ENCODE data around the gene GRPEL2. TPM values are rescaled to one million over a fixed set of nuclear protein-coding genes. Genes with fewer than 3 reads are reported as not detected.

Gene GRPEL2
- total RNA-seq, 5 donors from 2014 or later (not counting 1 experiment from before 2014, with no cell fraction given): 14.2 to 38.7 (median 31.5) TPM

- H3K36me3 ChIP-seq (ENCODE audit: control insufficient read depth in 2 of 2, extremely low read depth in 1 of 2, insufficient read depth in 1 of 2, low read length in 1 of 2): no peaks in the 10 kb centered on the region
- H3K27me3 Mint-ChIP-seq: peaks cover 6 to 12% of the 10 kb centered on the region in 2 donors
- no peaks in the 10 kb centered on the region for H3K4me1 ChIP-seq (ENCODE audit: control insufficient read depth in 1 of 2, extremely low read depth in 1 of 2, insufficient read depth in 2 of 2, low read length in 2 of 2)
- DNase-seq: no peak
- no peaks in the 10 kb centered on the region for H3K4me1 Mint-ChIP-seq
- 85% methylated on average over 5 of the region's 6 CpGs for WGBS (ENCODE audit: insufficient coverage)
- no peaks in the 10 kb centered on the region for H3K9me3 ChIP-seq
- no peak for ATAC-seq (replicated peaks in 1 of 4)
- H3K4me3 ChIP-seq (ENCODE audit: control insufficient read depth in 1 of 2, extremely low read depth in 1 of 2, low read length in 1 of 2): no peak overlapping the region
- H3K9me3 Mint-ChIP-seq: no peaks in the 10 kb centered on the region
- ChIA-PET POLR2A (no interaction called here), CTCF (no interaction called here)
- H3K27ac ChIP-seq (ENCODE audit: low read length): no peak overlapping the region
- H3K36me3 Mint-ChIP-seq: no peaks in the 10 kb centered on the region
- H3K4me3 Mint-ChIP-seq: no peak overlapping the region
- H3K27me3 ChIP-seq (replicated peaks in 1 of 2; ENCODE audit: control insufficient read depth in 2 of 2, extremely low read depth in 1 of 2, insufficient read depth in 2 of 2, low read length in 1 of 2): peaks cover 0 to 18% of the 10 kb centered on the region in 2 experiments
- H3K27ac Mint-ChIP-seq: no peak overlapping the region
Measured at GRCh38 chr5:149400304-149400703, 55.0 kb downstream of the GRPEL2 start.

DNA sequence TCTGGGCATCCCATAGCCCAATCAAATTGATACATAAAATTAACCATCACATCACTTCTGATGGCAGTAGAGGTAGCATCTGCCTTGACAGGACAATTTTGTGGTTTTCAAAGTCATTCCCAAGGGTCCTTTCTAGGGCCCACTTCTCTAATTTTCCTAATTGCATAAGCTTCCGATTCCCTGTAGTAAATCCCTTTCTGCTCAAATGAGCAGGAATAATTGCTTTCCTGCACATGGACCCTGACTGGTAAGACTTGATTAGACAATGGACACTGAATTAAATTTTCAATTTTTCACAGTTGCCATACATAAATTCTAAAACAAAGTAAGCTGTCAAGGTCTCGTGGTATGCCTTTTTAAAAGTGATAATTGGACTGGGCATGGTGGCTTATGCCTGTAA lies 55.8 kb downstream of the GRPEL2 start:
- WGBS (ENCODE audit: insufficient coverage): 83% methylated on average over 1 of the region's 2 CpGs
- H3K27ac Mint-ChIP-seq: no peak overlapping the region
- no peak overlapping the region for H3K4me3 ChIP-seq (ENCODE audit: control insufficient read depth in 1 of 2, extremely low read depth in 1 of 2, low read length in 1 of 2)
- H3K27me3 Mint-ChIP-seq: peaks cover 6 to 12% of the 10 kb centered on the region in 2 donors
- ATAC-seq (replicated peaks in 1 of 4) (no peak), DNase-seq (no peak)
- H3K27ac ChIP-seq (ENCODE audit: low read length): no peak overlapping the region
- ChIA-PET POLR2A (no interaction called here), CTCF (no interaction called here)
- H3K36me3 ChIP-seq (ENCODE audit: control insufficient read depth in 2 of 2, extremely low read depth in 1 of 2, insufficient read depth in 1 of 2, low read length in 1 of 2): no peaks in the 10 kb centered on the region
- no peak overlapping the region for H3K4me3 Mint-ChIP-seq
- H3K4me1 ChIP-seq (ENCODE audit: control insufficient read depth in 1 of 2, extremely low read depth in 1 of 2, insufficient read depth in 2 of 2, low read length in 2 of 2): no peaks in the 10 kb centered on the region
- no peaks in the 10 kb centered on the region for H3K9me3 Mint-ChIP-seq
- no peaks in the 10 kb centered on the region for H3K9me3 ChIP-seq
- no peaks in the 10 kb centered on the region for H3K36me3 Mint-ChIP-seq
- H3K27me3 ChIP-seq (replicated peaks in 1 of 2; ENCODE audit: control insufficient read depth in 2 of 2, extremely low read depth in 1 of 2, insufficient read depth in 2 of 2, low read length in 1 of 2): peaks cover 0 to 26% of the 10 kb centered on the region in 2 experiments
- no peaks in the 10 kb centered on the region for H3K4me1 Mint-ChIP-seq

- no peak overlapping the region for H3K4me3 Mint-ChIP-seq
- DNase-seq (no peak), ATAC-seq (replicated peaks in 1 of 4) (no peak)
- H3K27ac ChIP-seq (ENCODE audit: low read length): no peak overlapping the region
- no peak overlapping the region for H3K4me3 ChIP-seq (ENCODE audit: control insufficient read depth in 1 of 2, extremely low read depth in 1 of 2, low read length in 1 of 2)
- H3K27me3 Mint-ChIP-seq: peaks cover 8 to 15% of the 10 kb centered on the region in 2 donors
- H3K36me3 ChIP-seq (ENCODE audit: control insufficient read depth in 2 of 2, extremely low read depth in 1 of 2, insufficient read depth in 1 of 2, low read length in 1 of 2): no peaks in the 10 kb centered on the region
- no peaks in the 10 kb centered on the region for H3K36me3 Mint-ChIP-seq
- no peaks in the 10 kb centered on the region for H3K4me1 ChIP-seq (ENCODE audit: control insufficient read depth in 1 of 2, extremely low read depth in 1 of 2, insufficient read depth in 2 of 2, low read length in 2 of 2)
- ChIA-PET CTCF (no interaction called here), POLR2A (no interaction called here)
- no CpG with 5 or more reads among the region's 3 CpGs for WGBS (ENCODE audit: insufficient coverage)
- H3K27ac Mint-ChIP-seq: no peak overlapping the region
- H3K9me3 ChIP-seq: no peaks in the 10 kb centered on the region
- peaks cover 0 to 33% of the 10 kb centered on the region in 2 experiments for H3K27me3 ChIP-seq (replicated peaks in 1 of 2; ENCODE audit: control insufficient read depth in 2 of 2, extremely low read depth in 1 of 2, insufficient read depth in 2 of 2, low read length in 1 of 2)
- no peaks in the 10 kb centered on the region for H3K9me3 Mint-ChIP-seq
- no peaks in the 10 kb centered on the region for H3K4me1 Mint-ChIP-seq
Measured at GRCh38 chr5:149402291-149402690, 57.0 kb downstream of the GRPEL2 start.

Other genes starting within 250 kb of the GRPEL2 start
- under 1 TPM in 3 of 5 donors, not detected in 2; 0.07 to 0.30 (median 0.29) TPM for gene ABLIM3, start 204.0 kb upstream of the GRPEL2 start, total RNA-seq
- under 1 TPM; 0.20 to 0.99 (median 0.50) TPM for gene AFAP1L1, start 73.6 kb upstream of the GRPEL2 start, total RNA-seq
- 10 to 100 TPM; 26.9 to 40.2 (median 35.0) TPM for gene PCYOX1L, start 12.5 kb downstream of the GRPEL2 start, total RNA-seq
- not detected for gene IL17B, start 33.8 kb downstream of the GRPEL2 start, total RNA-seq
- 100 to 1,000 TPM; 161 to 193 (median 178) TPM for gene CSNK1A1, start 205.9 kb downstream of the GRPEL2 start, total RNA-seq
- 1 to 10 TPM in 1 of 5 donors, under 1 TPM in 3, not detected in 1; 0.07 to 1.0 (median 0.59) TPM for gene ARHGEF37, start 236.0 kb downstream of the GRPEL2 start, total RNA-seq